Adrenal gland (tissue), 12 donors: ENCODE data around the gene UCP3. TPM values are rescaled to one million over a fixed set of nuclear protein-coding genes. Genes with fewer than 3 reads are reported as not detected.

ENCODE experiments used
- DNase-seq, 7 donors: peaks; one replicate each; pipeline ENCODE4 v3.0.0-alpha.2; 2019 to 2020
- H3K27ac ChIP-seq, 5 donors: fragments of 200-600 bp; sonication (generic) in 4 of 5; 1 replicate in 3 of 5; 2 replicates in 2 of 5; pipeline versions ENCODE4 v1.5.1 to v1.8.0; 2016 to 2020; ENCODE audit warnings: mild to moderate bottlenecking in 1 of 5
- H3K27me3 ChIP-seq: fragments of 200-600 bp; 2 replicates; pipeline ENCODE4 v1.8.0; 2021
- H3K36me3 ChIP-seq, 2 donors: fragments of 200-600 bp; replicated peaks in 1 of 2; 1 replicate in 1 of 2; 2 replicates in 1 of 2; pipeline versions ENCODE4 v1.5.1 to v1.8.0; 2018 to 2022
- H3K4me1 ChIP-seq, 2 donors: fragments of 200-600 bp; replicated peaks in 1 of 2; 1 replicate in 1 of 2; 2 replicates in 1 of 2; pipeline versions ENCODE4 v1.5.1 to v1.8.0; 2018 to 2021
- H3K4me3 ChIP-seq, 4 donors: fragments of 200-600 bp; sonication (generic) in 3 of 4; one replicate each; pipeline ENCODE4 v1.5.1; 2016 to 2018
- H3K9me3 ChIP-seq, 3 donors: fragments of 200-600 bp; sonication (generic) in 1 of 3; replicated peaks in 1 of 3; 1 replicate in 2 of 3; 2 replicates in 1 of 3; pipeline versions ENCODE4 v1.5.1 to v1.8.0; 2016 to 2021
- POLR2A ChIP-seq, 2 donors: fragments of 450-650 bp; IDR thresholded peaks; one replicate each; pipeline ENCODE4 v1.6.1; 2017; ENCODE audit warnings: antibody characterized with exemption in 2 of 2, mild to moderate bottlenecking in 2 of 2, moderate library complexity in 1 of 2
- WGBS, 4 donors: extraction: QIAGEN DNeasy Blood & Tissue Kit in 2 of 4; methylation state at CpG; one replicate each; pipeline versions ENCODE4 v1.1.5 to v1.1.7; 2013 to 2017; 5-methylcytosine and 5-hydroxymethylcytosine counted together
- intact Hi-C, 2 donors: fragments of 100-400 bp; cut with DNase I; formaldehyde crosslinking; loops; one replicate each; pipeline versions ENCODE4 v1.14.1 to v1.15.0; 2022 to 2023
- polyA plus RNA-seq, 3 donors: library from polyadenylated mRNA; stranded (reverse); fragments of 200-250 nt in 2 of 3; fragments of 350-450 nt in 1 of 3; fragmentation: Illumina TruSeq in 1 of 3; extraction: RNeasy Lipid Tissue Mini Kit (QIAGEN cat#74804) in 1 of 3; gene quantifications; one replicate each; pipeline ENCODE4 v1.2.3, GENCODE V29; 2013 to 2014
- total RNA-seq, 9 donors: library from RNA; depleted of rRNA in 4 of 9; stranded (reverse); fragments of >200 nt in 4 of 9; fragments of 120-200 nt in 1 of 9; fragmentation: NEBNext Ultra II Directional in 1 of 9; extraction: Animal tissue kit (Norgen Biotek cat#: 25700) in 1 of 9; gene quantifications; one replicate each; pipeline versions ENCODE4 v1.1.0 to v1.2.4, GENCODE V29; 2013 to 2023
- TF ChIP-seq, protein P1 (sequence below), 6 experiments: fragments of 450-650 bp in 4 of 6; fragments of 200-600 bp in 2 of 6; sonication (generic) in 1 of 6; IDR thresholded peaks; 1 replicate in 5 of 6; 2 replicates in 1 of 6; pipeline versions ENCODE4 v1.5.1 to v1.8.0; 2016 to 2021; ENCODE audit warnings: antibody characterized with exemption in 6 of 6, mild to moderate bottlenecking in 2 of 6, moderate library complexity in 1 of 6
- donor health status: healthy with polysubstance abuse.
- donor health status: Bipolar disorder and iron deficiency.
- donor health status: DM: yes; HTN: yes; CAD: no.
- donor health status: DM: no; HTN: no; CAD: no.
- donor health status: DM: no; HTN: no; CAD: no.
- donor health status: DM: yes; HTN: yes; CAD: no.

Gene UCP3
- total and polyA plus RNA-seq, 12 donors = 0.36 to 6.3 (median 1.4) TPM

DNA sequence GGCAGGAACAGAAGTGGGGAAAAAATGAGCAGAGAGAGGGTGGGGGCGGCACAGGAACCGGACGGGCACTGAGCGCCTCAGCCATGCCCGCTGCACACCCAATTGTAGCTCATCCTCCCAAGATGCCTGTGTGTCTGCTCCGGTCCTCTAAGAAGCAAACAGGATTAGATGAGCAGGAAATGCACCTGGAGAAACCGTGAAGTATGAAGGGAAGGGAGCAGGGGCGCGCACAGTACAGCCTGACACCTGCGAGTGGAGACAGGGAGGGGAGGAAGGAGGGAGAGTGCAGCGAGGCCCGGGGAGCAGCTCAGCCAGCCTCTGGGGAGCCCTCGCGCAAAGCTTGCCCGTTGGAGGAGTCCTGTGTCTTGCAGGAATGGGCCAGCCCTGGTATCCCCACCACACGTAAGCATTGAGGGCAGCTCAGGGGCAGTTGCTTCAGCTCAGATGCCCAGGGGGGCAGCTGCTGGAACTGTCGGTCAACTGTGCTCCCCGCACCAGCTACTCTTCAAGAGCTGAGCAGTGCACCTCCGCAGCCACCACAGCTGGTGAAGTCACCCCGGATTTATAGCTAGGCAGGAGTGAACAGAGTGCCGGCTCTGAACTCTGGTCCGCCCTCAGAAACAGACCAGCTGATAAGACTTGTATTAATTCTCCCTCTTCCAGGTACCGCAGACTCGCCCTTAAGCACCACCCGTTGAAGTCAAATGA lies 51.1 kb downstream of the UCP3 start:
- Histone ChIP-seq H3K4me1 (peaks cover 7% of the 10 kb centered on the region in 2 donors), H3K4me3 (no peak overlapping the region), H3K27ac (no peak overlapping the region), H3K27me3 (no peaks in the 10 kb centered on the region), H3K36me3 (no peaks in the 10 kb centered on the region), H3K9me3 (no peaks in the 10 kb centered on the region)
- TF ChIP-seq POLR2A (IDR thresholded peaks at IDR 0.05) = no peak
- TF ChIP-seq, protein P1, sequence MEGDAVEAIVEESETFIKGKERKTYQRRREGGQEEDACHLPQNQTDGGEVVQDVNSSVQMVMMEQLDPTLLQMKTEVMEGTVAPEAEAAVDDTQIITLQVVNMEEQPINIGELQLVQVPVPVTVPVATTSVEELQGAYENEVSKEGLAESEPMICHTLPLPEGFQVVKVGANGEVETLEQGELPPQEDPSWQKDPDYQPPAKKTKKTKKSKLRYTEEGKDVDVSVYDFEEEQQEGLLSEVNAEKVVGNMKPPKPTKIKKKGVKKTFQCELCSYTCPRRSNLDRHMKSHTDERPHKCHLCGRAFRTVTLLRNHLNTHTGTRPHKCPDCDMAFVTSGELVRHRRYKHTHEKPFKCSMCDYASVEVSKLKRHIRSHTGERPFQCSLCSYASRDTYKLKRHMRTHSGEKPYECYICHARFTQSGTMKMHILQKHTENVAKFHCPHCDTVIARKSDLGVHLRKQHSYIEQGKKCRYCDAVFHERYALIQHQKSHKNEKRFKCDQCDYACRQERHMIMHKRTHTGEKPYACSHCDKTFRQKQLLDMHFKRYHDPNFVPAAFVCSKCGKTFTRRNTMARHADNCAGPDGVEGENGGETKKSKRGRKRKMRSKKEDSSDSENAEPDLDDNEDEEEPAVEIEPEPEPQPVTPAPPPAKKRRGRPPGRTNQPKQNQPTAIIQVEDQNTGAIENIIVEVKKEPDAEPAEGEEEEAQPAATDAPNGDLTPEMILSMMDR (IDR thresholded peaks at IDR 0.05) = no peak
- 70 to 82% (median 75%) methylated on average over 20 to 25 of the region's 25 CpGs for WGBS, 4 donors
- DNase-seq = no peak
- intact Hi-C loops = no loop called here

DNA sequence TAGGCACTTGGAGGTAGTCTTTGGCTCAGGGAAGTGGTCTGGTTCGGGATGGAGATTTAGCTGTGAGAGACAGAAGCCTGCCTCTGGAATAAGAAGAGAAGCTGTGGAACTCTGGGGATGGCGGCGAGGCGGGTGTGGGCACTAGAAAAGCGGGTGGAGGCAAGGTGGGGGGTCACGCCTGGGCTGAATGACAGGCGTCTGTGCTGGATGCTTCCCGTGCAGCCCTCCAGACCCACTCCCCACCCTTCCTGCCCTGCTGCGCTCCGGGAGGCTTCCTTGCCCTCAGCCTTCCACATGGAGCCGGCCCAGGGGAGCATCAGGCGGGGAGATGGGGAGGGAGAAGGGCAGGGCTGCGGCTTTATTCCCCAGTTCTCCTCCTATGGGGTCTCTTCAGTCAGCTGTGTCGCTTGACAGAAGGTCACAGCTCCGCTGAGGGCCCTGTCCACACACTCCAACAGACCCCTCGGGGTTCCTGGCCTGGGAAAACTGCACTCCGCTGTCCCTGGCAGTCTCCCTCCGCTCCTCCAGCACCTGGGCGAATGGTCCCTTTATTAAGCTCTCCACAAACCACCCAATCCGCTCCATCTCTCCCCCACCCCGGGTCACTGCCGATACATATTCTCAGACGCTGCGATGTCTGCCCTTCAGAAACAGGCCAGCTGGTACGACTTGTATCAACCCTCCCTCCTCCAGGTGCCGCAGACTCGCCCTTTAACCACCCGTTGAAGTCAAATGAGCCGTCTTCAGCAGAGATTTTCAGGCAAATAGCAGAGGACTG lies 51.8 kb downstream of the UCP3 start:
- Histone ChIP-seq H3K36me3 (no peaks in the 10 kb centered on the region), H3K9me3 (no peaks in the 10 kb centered on the region), H3K27me3 (no peaks in the 10 kb centered on the region), H3K27ac (no peak overlapping the region), H3K4me3 (no peak overlapping the region), H3K4me1 (peaks cover 7% of the 10 kb centered on the region in 2 donors)
- intact Hi-C loops = no loop called here
- no peak for DNase-seq
- 62 to 77% (median 70%) methylated on average over 28 to 29 of the region's 29 CpGs for WGBS, 4 donors
- TF ChIP-seq, protein P1 (IDR thresholded peaks at IDR 0.05) = no peak

DNA sequence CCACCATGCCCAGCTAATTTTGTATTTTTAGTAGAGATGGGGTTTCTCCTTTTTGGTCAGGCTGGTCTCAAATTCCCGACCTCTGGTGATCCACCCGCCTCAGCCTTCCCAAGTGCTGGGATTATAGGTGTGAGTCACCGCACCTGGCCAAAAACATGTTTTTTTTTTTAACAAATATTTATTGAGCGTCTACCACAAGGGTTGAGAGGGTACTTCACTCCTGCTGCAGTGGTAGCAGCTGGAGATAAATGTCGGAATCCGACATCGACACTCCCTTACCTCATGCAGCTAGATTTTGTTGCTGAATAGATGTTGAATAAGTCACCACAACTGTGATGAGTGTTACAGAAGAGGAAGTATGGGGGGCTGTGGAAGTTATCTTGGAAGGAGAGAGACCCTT lies 57.1 kb downstream of the UCP3 start:
- Histone ChIP-seq H3K27ac (no peak overlapping the region), H3K4me3 (no peak overlapping the region), H3K36me3 (no peaks in the 10 kb centered on the region), H3K4me1 (peaks cover 7% of the 10 kb centered on the region in 2 donors), H3K9me3 (no peaks in the 10 kb centered on the region), H3K27me3 (no peaks in the 10 kb centered on the region)
- TF ChIP-seq, protein P1 (IDR thresholded peaks at IDR 0.05) = no peak
- TF ChIP-seq POLR2A (IDR thresholded peaks at IDR 0.05) = no peak
- 91 to 96% (median 92%) methylated on average over 7 of the region's 7 CpGs for WGBS, 4 donors
- no peak for DNase-seq
- intact Hi-C loops = no loop called here

DNA sequence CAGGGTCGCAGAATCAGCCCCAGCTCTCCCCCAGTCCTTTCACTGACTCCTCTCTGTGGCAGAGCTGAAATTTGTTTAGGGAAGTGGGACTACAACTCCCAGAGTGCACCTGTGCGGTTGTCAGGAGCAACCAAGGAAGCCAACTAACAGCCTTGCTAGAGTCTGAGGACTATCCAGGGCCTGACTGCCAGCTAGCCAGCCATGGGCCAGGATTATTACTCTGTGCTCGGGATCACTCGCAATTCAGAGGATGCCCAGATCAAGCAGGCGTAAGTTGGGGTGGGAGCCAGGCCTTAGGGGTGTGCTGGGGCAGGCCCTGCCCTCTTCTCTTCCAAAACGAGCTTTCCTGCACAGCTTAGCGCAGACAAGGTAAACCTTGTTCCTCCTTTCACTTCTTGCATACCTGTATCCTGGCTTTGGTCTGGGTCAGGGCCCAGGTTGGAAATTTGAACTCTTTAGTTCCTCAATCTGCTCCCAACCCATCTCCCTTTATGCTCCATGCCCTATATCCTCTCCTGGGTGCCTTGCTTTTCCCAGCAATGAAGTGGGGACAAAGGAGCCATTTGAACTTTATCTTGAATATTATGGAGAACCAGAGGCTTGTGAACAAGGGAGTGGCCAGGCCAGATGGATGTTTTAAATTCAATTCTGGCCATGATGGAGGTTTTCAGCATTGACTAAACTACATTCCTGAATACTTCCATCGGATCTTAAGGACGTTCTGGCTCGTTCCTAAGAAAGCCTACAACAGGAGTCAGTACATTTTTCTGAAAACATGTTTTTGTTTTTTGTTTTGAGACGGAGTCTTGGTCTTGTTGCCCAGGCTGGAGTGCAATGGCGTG lies 57.8 kb downstream of the UCP3 start, which contains the start of gene DNAJB13:
TSS of gene DNAJB13 (plus strand) at position 158 of the 842 bp plus-strand sequence. CDS start at position 202, 44 bp downstream.
- TF ChIP-seq POLR2A (IDR thresholded peaks at IDR 0.05) = no peak
- TF ChIP-seq, protein P1 (IDR thresholded peaks at IDR 0.05) = no peak
- Histone ChIP-seq H3K4me3 (no peak within 1 kb of the TSS), H3K27ac (no peak within 1 kb of the TSS), H3K9me3 (no peaks in the 10 kb centered on the region), H3K27me3 (no peaks in the 10 kb centered on the region), H3K4me1 (peaks cover 3 to 4% of the 10 kb centered on the region in 2 donors), H3K36me3 (no peaks in the 10 kb centered on the region)
- WGBS, 4 donors = 75 to 81% (median 80%) methylated on average over 12 of the region's 12 CpGs
- peak in 6 of 7 donors; percentile 38 to 72 (median 51) for DNase-seq
- intact Hi-C loops = no loop called here
